Measurements from ENCODE around the gene AKAP10. TPM values are rescaled to one million over a fixed set of nuclear protein-coding genes. Genes with fewer than 3 reads are reported as not detected.
"Not testable (repeated sequence)": the region's sequence is repeated elsewhere in the genome, so short reads cannot be mapped to it uniquely, and the experiment has no call there.

AKAP10 gene, protein sequence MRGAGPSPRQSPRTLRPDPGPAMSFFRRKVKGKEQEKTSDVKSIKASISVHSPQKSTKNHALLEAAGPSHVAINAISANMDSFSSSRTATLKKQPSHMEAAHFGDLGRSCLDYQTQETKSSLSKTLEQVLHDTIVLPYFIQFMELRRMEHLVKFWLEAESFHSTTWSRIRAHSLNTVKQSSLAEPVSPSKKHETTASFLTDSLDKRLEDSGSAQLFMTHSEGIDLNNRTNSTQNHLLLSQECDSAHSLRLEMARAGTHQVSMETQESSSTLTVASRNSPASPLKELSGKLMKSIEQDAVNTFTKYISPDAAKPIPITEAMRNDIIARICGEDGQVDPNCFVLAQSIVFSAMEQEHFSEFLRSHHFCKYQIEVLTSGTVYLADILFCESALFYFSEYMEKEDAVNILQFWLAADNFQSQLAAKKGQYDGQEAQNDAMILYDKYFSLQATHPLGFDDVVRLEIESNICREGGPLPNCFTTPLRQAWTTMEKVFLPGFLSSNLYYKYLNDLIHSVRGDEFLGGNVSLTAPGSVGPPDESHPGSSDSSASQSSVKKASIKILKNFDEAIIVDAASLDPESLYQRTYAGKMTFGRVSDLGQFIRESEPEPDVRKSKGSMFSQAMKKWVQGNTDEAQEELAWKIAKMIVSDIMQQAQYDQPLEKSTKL
- polyA plus RNA-seq (ENCODE audit: insufficient read length in 4 of 4), result 10 to 100 TPM; 25.7 to 36.3 (median 31.3) TPM

DNA sequence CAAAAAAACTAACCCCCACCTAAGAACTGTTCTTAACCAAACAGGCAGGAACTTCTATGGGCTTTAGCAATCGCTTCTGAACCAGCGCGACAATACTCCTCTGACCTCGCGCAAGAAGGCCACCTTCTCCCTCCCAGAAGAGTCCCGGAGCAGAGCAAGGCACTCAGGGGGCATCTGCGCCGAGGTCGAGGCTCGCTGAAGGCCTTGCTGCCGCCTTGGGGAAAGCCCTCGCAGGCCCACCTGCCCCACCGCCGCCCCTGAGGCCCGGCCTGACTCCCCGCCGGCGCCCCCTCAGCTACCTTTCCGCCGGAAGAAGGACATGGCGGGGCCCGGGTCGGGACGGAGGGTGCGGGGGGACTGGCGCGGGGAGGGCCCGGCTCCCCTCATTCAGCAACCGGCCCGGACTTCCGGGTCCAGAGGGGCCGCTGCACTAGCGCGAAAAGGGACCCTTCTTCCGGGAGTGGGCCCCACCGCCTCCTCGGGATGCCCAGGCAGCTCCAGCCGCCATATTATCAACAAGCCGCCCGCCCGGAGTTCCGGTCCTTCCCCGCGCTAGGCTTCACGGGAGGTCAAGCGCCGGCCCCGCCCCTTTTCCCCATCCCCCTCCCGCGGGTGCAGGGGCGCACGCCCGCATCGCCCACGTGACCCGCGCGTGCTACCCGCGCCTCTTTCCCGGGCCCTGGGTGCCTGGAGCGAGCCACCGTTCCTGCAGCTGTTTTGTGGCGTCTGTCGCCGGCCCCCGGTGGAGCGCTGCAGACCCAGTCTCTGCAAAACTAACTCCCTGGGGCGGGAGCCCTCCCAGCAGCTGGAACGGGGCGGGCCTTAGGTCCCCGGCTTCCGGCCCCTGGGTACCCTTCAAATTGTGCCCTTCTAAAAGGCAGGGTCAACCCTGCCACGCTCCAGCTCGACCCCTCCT, at the start of gene AKAP10:
Gene AKAP10 (minus strand): TSS at position 536 of the 916 bp plus-strand sequence. CDS start 149 bp downstream, at position 387.
- DNase-seq (ENCODE audit: low read depth in 4 of 4, low spot score in 2 of 4), result peak; percentile 69 to 82 (median 76)

DNA sequence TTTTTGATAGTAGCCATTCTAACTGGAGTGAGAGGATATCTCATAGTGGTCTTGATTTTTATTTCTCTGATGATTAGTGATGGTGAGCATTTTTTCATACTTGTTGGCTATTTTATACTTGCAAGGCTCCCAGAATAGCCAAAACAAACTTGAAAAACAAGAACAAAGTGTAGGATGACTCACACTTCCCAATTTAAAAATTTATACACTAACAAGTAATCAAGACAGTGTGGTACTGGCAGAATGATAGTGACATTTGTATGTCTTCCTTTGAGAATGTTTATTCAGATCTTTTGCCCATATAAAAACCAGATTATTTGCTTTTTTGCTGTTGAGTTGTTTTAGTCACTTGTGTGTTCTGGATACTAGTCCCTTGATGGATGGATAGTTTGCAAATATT, 49.3 kb upstream of the AKAP10 start:
- no peak for DNase-seq (ENCODE audit: low read depth in 4 of 4, low spot score in 2 of 4)

DNA sequence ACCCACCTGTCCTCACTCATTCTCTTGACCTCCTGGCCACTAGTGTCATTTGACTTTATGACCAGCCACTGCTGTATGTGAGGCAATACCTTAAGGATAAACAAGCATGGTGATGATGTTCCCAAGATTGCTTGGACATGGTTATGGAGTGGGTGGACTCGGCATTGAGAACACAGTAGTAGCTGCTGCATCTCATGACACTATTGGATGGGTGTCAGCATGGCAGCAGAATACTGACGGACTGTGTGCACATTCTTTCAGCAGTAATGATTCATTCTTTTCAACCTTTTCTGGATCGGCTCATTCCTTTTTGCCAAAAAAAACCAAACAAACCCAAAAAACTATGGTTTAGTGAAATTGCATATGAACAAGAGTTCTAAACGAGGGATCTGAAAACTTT, 45.1 kb upstream of the AKAP10 start:
- no peak for DNase-seq (ENCODE audit: low read depth in 4 of 4, low spot score in 2 of 4)

DNA sequence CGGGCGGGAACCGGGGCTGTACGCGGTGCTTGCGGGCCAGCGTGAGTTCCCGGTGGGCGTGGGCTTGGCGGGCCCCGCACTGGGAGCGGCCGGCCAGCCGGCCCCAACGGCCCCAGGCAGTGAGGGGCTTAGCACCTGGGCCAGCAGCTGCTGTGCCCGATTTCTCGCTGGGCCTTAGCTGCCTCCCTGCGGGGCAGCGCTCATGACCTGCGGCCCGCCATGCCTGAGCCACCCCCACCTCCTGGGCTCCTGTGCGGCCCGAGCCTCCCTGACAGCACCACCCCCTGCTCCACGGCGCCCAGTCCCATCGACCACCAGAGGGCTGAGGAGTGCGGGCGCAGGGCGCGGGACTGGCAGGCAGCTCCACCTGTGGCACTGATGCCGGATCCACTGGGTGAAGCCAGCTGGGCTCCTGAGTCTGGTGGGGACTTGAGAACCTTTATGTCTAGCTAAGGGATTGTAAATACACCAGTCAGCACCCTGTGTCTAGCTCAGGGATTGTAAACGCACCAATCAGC, 38.9 kb upstream of the AKAP10 start:
- DNase-seq (ENCODE audit: low read depth in 4 of 4, low spot score in 2 of 4), result not testable (repeated sequence)

DNA sequence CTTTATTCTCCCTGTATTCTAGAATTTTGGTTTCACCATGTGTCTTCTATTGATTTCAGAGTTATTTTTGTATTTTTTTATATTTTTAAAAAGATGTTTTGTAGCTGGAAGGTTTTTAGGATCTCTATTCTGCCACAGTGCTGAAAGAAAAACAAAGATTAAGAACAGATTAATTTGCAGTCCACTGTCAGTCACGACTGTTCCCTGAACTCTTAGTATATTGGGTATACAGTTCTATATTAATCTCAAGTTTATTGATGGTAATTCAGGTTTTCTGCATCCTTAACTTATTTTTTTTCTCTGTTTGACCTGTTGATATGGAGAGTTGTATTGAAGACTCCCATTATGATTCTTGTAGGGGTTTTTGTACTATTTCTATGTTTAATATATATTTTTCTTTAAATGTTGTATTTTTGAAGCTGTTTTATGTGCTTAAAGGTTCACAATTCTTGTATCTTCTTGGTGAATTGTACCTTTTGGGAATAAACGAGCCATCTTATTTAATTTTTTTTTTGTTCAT, 34.4 kb upstream of the AKAP10 start:
- no peak for DNase-seq (ENCODE audit: low read depth in 4 of 4, low spot score in 2 of 4)

DNA sequence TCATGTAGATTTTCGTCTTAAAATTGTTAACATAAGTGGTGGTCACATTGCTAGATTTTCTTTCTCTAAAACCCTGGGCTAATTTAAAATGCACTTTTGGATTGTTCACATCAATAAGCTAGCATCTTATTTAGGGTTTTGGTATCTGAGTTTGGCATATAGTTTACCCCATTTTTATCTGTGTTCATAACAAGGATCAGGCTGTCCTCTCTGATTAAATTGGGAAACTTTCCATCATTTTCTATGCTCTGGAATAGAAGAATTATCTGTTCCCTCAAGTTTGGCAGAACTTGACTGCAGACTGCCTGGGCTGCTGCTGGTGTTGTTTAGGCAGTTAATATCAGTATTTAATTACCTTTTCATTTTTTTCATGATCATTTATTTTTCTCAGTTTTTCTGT, 33.3 kb upstream of the AKAP10 start:
- DNase-seq (ENCODE audit: low read depth in 4 of 4, low spot score in 2 of 4), result no peak

DNA sequence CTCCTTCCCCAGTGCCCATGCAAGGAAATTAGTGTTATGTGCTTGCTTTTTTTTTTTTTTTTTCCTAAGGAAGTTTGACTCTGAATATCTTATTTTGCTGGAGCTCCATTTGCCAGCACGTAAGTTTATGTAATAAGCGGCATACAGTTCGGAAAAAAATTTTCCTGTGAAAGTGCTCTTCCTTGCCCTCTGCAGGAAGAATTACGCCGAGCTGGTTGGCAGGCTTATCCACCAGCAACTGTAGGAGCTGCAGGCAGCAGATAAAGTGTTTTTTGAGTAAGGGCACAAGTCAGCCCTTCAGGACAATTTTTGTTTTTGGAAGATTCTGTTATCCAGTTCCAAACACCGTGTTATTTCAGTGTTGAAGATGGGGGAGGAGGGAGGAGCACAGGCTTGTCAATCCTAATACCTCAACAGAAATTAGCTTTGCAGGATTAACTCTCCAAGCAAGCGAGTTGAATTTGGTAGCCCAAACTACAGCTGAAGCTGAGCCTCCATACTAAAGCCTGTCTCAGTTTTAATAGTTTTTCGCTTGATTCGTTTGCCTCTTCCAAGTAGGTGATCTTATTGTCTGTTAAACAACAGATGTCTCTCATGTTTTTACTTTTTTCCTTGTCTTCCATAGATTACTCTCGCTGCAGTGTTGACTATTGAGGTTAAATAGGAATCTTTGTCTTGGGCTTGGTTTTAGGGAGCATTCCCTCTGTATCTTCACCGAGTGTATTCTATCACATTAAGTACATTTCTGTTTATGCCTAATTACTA, 32.7 kb upstream of the AKAP10 start:
- peak in 1 of 4 donors; percentile 25 for DNase-seq (ENCODE audit: low read depth in 4 of 4, low spot score in 2 of 4)

DNA sequence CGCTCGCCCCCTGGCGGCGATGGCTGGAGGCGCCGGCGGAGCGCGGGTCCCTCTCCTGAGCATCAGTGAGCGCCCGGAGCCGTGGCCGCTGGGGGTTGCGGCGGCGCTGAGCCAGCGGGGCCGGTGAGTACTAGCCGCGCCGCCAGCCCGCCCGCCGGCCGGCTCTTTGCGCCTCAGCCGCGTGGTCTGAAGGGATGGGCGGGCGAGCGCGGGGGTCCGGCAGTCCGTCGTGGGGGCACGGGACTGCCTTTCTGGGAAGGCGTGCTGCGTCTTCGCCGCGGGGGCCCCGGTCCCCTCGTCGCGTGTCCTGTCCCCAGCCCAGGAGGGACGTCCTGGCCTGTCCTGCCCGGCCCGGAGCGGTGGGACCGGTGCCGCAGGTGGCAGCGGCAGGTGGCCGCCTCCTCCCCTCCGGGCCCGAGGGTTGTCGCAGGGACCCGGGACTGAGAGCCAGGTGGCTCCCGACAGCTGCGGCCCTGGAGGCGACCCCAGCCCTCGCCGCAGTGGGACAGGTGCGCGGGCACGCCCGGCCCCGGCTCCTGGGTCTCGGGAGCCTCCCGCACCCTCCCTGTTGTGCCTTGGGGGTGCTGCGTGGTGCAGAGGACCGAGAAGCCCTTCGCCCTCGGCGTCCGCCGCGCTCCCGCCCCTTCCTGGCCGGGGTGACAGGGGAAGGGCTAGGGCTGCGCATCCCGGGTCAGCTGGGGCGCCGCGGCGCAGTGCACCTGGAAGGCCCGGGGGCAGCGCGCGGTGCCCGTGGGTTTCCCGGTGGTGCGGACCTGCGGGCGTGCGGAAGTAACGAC, 31.9 kb upstream of the AKAP10 start, which contains the start of gene SPECC1:
Gene SPECC1 (plus strand): TSS at position 58 of the 797 bp plus-strand sequence. CDS start 87,293 bp downstream, outside the sequence.
- peak in 1 of 4 donors; percentile 68 for DNase-seq (ENCODE audit: low read depth in 4 of 4, low spot score in 2 of 4)

DNA sequence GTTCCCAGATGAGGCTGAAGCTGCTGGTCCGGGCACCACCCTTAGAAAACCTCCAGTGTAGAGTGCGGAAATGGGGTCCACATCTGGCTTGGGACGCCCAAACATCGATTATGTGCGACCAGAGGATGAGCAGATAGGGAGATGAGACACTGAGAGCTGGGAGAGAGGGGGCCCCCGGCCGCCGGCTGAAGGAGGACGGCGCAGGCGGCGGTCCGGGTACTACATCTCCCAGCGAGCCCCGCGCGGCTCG, 31.3 kb upstream of the AKAP10 start:
- DNase-seq (ENCODE audit: low read depth in 4 of 4, low spot score in 2 of 4), result no peak

DNA sequence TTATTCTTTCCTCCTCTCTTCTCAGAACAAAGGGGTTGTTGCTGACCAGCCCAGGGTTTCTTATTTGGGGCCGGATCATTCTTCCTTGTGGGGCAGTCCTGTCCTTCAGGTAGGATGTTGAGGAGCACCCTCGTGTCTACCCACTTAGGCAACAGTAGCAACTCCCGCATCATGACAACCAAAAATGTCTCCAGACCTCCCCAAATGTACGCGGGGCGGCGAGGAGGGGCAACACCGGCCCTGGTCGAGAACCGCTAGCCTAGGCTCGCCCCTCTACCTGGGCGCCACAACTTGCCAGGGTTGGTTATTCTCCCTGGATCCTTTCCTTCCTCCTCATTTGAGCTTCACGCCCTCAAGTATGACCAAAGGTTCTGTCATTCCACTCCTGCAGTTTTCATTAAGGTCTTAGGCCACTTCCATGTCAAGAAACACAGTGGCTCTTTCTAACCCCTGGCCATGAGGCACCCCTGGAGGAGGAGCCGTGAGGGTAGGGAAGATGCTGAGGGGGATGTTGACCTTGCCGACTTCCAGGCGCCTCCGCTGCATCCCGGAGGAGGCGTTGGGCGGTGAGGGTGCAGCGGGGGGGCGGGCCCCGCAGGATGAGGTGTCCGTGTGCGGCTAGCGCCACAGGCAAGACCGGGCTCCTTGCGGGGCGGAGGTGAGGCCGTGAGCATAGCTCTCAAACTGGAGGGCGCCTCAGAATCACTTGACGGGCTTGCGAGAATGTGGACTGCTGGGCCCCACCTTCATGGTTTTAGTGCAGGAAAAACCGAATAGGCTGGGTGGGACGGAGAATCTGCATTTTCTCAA, 30.8 kb upstream of the AKAP10 start:
- DNase-seq (ENCODE audit: low read depth in 4 of 4, low spot score in 2 of 4), result no peak

DNA sequence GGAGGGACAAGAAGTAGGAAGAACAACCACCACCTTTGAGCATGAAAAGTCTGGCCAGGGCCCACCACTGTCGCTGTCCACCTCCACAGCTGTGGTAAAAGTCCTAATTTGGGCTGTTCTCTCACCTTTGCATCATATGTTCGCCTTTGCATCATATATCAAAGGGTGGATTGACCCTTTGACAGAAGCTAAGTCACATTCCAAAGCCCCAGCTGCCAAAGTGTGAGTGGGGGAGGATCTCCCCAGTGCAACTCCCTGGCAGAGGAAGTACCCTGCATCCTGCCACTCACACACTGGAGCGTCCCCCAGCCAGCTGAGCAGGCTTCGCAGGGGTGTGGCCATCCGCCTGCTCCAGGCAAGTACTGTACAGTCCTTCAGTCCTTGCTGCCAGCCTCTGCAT, 18.9 kb upstream of the AKAP10 start:
- no peak for DNase-seq (ENCODE audit: low read depth in 4 of 4, low spot score in 2 of 4)

DNA sequence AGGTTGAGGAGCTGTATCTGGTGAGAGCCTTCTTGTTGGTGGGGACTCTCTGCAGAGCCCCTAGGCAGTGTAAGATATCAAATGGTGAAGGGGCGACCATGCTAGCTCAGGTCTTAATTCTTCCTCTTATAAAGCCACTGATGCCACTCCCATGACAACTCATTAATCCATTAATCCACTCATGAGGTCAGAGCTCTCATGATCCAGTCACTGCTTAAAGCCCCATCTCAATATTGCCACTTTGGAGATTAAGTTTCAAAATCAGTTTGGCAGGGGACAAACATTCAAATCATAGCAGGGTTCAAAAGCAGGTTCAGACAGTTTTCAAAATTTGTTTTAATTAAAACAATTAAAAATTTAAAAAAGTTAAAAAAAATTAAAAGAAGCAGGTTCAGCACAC, 18.5 kb upstream of the AKAP10 start:
- no peak for DNase-seq (ENCODE audit: low read depth in 4 of 4, low spot score in 2 of 4)

DNA sequence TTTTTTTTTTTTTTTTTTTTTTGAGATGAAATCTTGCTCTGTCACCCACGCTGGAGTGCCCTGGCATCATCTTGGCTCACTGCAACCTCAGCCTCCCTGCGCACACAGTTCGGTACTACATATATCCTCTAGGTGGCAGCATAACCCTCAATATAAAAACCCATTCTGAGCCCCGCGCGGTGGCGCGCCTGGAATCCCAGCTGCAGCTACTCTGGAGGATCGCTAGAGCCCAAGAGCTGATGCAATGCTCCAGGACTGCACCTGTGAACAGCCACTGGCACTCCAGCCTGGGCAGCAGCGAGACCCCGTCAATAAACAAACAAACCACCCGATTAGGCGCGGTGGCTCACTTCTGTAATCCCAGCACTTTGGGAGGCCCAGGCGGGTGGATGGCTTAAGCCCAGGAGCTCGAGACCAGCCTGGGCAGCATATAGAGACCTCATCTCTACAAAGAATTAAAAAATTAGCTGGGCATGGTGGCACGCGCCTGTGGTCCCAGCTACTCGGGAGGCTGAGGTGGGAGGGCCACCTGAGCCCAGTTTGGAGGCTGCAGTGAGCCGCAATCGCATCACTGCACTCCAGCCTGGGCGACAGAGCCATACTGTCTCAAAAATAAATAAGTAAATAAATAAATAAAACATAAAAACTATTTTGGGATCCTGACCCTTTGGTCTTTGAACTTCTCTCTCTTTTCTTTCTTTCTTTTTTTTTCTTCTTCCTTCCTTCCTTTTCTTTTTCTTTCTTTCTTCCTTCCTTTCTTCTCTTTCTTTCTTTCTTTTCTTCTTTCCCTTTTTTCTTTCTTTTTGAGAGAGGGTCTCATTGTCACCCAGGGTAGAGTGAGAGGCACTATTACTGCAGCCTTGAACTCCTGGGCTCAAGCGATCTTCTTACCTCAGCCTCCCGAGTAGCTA, 15.4 kb upstream of the AKAP10 start:
- peak in 3 of 4 donors; percentile 75 to 88 (median 80) for DNase-seq (ENCODE audit: low read depth in 4 of 4, low spot score in 2 of 4)

DNA sequence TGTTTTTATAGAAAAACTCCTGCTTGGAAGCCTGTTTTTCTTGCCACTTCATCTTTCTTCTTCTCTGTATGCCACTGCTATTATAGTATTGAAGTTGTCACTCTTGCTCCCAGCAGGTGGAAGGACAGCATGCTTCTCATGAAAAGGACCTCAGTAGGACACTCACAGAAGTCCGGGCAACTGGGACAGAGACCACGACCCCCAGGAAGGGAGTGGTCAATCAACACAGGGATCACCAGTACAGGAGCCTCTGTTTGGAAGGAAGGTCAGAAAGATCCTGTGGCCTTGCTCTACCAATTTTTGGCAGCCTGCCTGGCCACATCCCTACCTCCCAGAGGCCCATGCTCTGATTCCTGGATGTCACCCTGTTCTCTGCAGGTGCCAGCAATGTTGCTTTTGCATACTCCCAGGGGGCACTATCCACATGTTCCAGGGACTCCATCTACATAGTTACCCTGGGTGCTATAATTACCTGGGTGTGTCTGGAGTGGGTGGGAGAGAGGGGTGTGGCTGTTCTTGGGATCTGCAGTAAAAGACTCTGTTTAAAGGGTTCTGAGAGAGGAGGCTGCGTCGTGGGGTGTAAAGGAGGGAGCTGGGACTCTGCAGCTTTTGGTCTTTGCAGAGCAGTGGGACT, 13.7 kb upstream of the AKAP10 start:
- no peak for DNase-seq (ENCODE audit: low read depth in 4 of 4, low spot score in 2 of 4)

DNA sequence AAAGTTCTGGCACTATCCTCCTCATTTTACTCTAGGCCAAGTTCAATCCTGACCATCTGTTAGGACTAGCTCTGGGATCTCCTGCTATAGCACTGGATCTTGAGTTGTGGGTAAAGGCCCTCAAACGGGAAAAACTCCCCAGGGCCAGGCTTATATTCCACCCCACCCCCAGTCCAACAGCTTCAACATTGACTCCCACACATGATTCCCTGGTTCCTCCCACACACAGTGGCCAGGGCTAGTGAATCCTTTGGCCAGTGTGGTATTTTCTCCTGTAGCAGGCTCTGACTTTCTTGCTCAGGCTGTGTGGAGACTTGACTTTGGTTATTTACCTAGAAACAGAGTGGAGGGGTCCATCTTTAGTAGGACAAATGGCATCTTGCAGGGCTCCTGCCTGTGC, 10.3 kb upstream of the AKAP10 start:
- no peak for DNase-seq (ENCODE audit: low read depth in 4 of 4, low spot score in 2 of 4)

DNA sequence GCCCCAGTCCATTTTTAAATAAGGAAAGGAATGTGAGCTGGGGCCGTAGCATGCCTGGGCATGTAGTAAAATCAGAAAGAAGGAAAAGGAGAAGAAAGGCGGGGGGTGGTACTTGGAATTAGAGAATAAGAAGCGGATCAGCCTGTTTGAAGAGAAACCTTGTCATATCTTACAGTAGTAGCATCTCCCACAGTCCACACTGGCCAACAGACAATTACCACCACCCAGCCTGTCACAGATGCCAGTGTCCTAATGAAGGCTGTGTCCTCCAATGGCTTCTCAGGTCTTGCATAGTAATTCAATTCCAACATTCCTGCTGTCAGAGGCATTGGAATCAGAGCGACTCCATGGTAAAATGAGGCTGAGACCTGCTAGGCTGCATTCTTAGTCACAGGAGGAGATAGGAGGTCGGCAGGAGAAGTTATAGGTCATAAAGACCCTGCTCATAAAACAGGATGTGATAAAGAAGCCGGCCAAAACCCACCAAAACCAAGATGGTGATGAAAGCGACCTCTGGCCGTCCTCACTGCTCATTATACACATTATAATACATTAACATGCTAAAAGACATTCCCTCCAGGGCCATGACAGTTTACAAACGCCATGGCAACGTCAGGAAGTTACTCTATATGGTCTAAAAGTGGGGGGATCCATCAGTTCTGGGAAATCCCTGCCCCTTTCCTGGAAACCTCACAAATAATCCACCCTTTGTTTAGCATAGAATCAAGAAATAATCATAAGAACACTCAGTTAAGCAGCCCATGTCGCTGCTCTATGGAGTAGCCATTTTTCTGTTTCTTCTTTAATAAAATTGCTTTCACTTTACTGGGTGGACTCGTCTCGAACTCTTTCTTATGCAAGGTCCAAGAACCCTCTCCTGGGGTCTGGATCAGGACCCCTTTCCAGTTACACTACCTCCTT, 9.6 kb upstream of the AKAP10 start:
- DNase-seq (ENCODE audit: low read depth in 4 of 4, low spot score in 2 of 4), result no peak

Data from left renal cortex interstitium (tissue), 4 donors.